IPS-NIHi7 (cell line): ENCODE measurements around the gene RBM39.

Experiments
- DNase-seq: peaks from one replicate; pipeline ENCODE4 v3.0.0; 2012; ENCODE audit warnings: mixed read lengths; ENCODE audit errors: extremely low spot score

The RBM39 gene

GRCh38 chr20:35674921-35675320, 67.1 kb downstream of the RBM39 start:
- DNase-seq: no peak

- no peak for DNase-seq
Measured at GRCh38 chr20:35673884-35674283, 68.2 kb downstream of the RBM39 start.

GRCh38 chr20:35669681-35670080, 72.4 kb downstream of the RBM39 start:
- DNase-seq: no peak

- no peak for DNase-seq
Measured at GRCh38 chr20:35669221-35669620, 72.8 kb downstream of the RBM39 start.

- no peak for DNase-seq
Measured at GRCh38 chr20:35665949-35666288, 76.1 kb downstream of the RBM39 start.

- DNase-seq: peak; percentile 99
Measured at GRCh38 chr20:35664466-35665206, 77.4 kb downstream of the RBM39 start, which contains the start of the genes CPNE1 and RBM12. Gene CPNE1 (minus strand): TSS chr20:35664900. CDS start chr20:35632923, 31,977 bp downstream. Gene RBM12 (minus strand): TSS chr20:35664900. CDS start chr20:35655322, 9,578 bp downstream.

- DNase-seq: peak; percentile 65
Measured at GRCh38 chr20:35663516-35664465, 78.3 kb downstream of the RBM39 start.

GRCh38 chr20:35662551-35662950, 79.5 kb downstream of the RBM39 start:
- DNase-seq: no peak

- no peak for DNase-seq
Measured at GRCh38 chr20:35661908-35662307, 80.2 kb downstream of the RBM39 start.

- no peak for DNase-seq
Measured at GRCh38 chr20:35661053-35661452, 81.0 kb downstream of the RBM39 start.

GRCh38 chr20:35660122-35660937, 81.7 kb downstream of the RBM39 start:
- DNase-seq: no peak

- DNase-seq: no peak
Measured at GRCh38 chr20:35657271-35657670, 84.8 kb downstream of the RBM39 start.

GRCh38 chr20:35654415-35654814, 87.6 kb downstream of the RBM39 start:
- no peak for DNase-seq

GRCh38 chr20:35653893-35654292, 88.2 kb downstream of the RBM39 start:
- DNase-seq: no peak
